Renal pelvis (tissue), 12 donors: Measurements from ENCODE around the gene TANC2. TPM values are rescaled to one million over a fixed set of nuclear protein-coding genes. Genes with fewer than 3 reads are reported as not detected.
A peak's percentile ranks its signal among the peaks of the same experiment; 100 is the strongest.

Source experiments
- DNase-seq: peaks from one replicate; pipeline ENCODE4 v3.0.0-alpha.2; 2013
- long read RNA-seq, 16 experiments: transcript quantifications; one replicate each; lab custom pipeline, GENCODE V29; 2026
- polyA plus RNA-seq, 3 donors: library from polyadenylated mRNA; unstranded; fragments of 120-200 nt; gene quantifications; one replicate each; pipeline ENCODE4 v1.2.1, GENCODE V29; 2013; ENCODE audit not compliant: insufficient read length in 3 of 3

Gene TANC2
- 10 to 100 TPM; 26.6 to 35.8 (median 33.5) TPM for polyA plus RNA-seq
- long read RNA-seq, donor 1 = 0 reads
- long read RNA-seq, donor 2, full-length matches to known transcripts = 1 of 1 reads
- long read RNA-seq, donor 2, partial matches to known transcripts = 0 of 1 reads
- long read RNA-seq, donor 2, other reads (novel, unspliced or antisense) = 0 of 1 reads
- long read RNA-seq, donor 3, partial matches to known transcripts = 0 of 1 reads
- long read RNA-seq, donor 3, other reads (novel, unspliced or antisense) = 0 of 1 reads
- long read RNA-seq, donor 4 = 0 reads
- long read RNA-seq, donor 5, full-length matches to known transcripts = 1 of 1 reads
- long read RNA-seq, donor 5, partial matches to known transcripts = 0 of 1 reads
- long read RNA-seq, donor 5, other reads (novel, unspliced or antisense) = 0 of 1 reads
- long read RNA-seq, donor 6, partial matches to known transcripts = 0 of 1 reads
- long read RNA-seq, donor 6, other reads (novel, unspliced or antisense) = 0 of 1 reads
- long read RNA-seq, donor 7, full-length matches to known transcripts = 2 of 2 reads
- long read RNA-seq, donor 7, partial matches to known transcripts = 0 of 2 reads
- long read RNA-seq, donor 7, other reads (novel, unspliced or antisense) = 0 of 2 reads
- long read RNA-seq, donor 8, full-length matches to known transcripts = 1 of 1 reads
- long read RNA-seq, donor 8, partial matches to known transcripts = 0 of 1 reads
- long read RNA-seq, donor 8, other reads (novel, unspliced or antisense) = 0 of 1 reads
- long read RNA-seq, donor 9 = 0 reads
- long read RNA-seq, donor 10, partial matches to known transcripts = 7 of 7 reads
- long read RNA-seq, donor 10, other reads (novel, unspliced or antisense) = 0 of 7 reads
- long read RNA-seq, donor 11, full-length matches to known transcripts = 1 of 1 reads
- long read RNA-seq, donor 11, partial matches to known transcripts = 0 of 1 reads
- long read RNA-seq, donor 11, other reads (novel, unspliced or antisense) = 0 of 1 reads
- long read RNA-seq, donor 12, partial matches to known transcripts = 11 of 11 reads
- long read RNA-seq, donor 12, other reads (novel, unspliced or antisense) = 0 of 11 reads
- long read RNA-seq, donor 13 = 0 reads
- long read RNA-seq, donor 14 = 0 reads
- long read RNA-seq, donor 15 = 0 reads
- long read RNA-seq, donor 16 = 0 reads

- DNase-seq = peak; percentile 90
Observed at GRCh38 chr17:62965686-62966425, at the start of gene TANC2. TSS of gene TANC2 (plus strand) at chr17:62966235. CDS start at chr17:63009560, 43,325 bp downstream.

- no peak for DNase-seq
Observed at GRCh38 chr17:62916684-62917571, 49.1 kb upstream of the TANC2 start.

DNA sequence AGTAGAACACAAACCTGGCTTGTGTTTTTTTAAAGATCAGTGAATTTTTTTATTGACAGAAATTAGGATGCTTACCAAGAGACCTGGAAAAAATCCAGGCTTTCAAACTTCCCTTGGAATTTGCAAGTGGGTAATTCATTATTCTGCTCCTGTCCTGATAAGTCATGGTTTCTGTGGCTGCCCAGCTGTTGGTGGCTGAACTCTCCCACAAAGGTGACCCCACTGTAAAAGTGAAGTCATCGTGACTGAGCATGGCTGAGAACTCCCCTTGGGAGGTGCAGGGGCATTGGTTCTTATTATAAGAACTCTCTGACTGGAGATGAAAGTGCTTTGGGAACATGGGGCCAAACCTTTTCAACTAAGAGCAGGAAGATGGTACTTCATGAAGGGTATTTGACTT is 46.6 kb upstream of the TANC2 start:
- no peak for DNase-seq

DNA sequence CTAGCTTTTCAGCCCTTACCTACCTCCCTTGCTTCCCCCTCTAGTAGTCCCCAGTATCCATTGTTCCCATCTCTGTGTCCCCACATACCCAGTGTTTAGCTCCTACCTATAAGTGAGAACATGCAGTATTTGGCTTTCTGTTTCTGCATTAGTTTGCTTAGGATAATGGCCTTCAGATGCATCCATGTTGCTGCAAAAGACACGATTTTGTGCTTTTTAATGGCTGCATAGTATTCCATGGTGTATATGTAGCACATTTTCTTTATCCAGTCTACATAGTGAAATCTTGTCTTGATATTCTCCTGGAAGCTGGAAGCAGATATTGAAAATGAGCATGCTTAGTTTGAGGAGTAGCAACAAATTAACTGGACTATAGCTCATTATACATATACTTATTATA is 45.7 kb upstream of the TANC2 start:
- no peak for DNase-seq

DNA sequence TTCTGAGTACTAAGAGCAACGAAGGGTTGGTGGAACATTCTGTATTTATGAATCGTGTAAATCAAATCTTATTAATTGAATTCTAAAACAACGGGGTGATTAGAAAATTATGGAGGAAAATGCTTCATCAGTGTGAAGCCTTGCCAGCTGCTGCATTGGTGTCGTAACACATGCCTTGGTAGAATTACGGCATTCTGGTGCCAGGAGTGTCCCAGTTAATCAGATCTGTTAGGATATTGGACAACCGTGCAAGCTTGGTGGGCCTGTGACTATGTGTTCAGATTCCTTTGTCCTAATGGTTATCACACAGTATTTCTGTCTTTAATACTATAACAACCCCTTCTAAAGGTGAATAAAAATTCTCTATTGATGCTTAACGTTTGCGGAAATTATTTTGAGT is 44.2 kb upstream of the TANC2 start:
- DNase-seq = no peak

- DNase-seq = no peak
Observed at GRCh38 chr17:62923258-62924150, 42.5 kb upstream of the TANC2 start.

GRCh38 chr17:62925267-62925836 is 40.7 kb upstream of the TANC2 start:
- DNase-seq = no peak

- no peak for DNase-seq
Observed at GRCh38 chr17:62927083-62927482, 39.0 kb upstream of the TANC2 start.

DNA sequence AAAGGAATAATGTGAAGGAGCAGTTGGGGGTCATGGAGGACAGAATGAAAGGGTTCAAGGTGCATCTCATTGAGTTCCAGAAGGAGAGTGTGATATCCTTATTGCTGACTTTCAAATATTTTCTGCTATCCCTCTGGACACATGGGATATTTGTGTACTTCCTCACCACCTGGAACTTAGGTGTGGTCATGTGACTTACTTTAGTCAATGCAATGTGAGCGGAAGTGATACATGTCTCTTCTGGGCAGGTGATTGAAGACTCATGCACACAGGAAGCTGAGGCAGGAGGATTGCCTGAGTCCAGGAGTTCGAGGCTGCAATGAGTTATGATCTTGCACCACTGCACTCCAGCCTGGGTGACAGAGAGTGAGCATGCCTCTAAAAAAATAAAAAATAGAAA is 36.7 kb upstream of the TANC2 start:
- DNase-seq = no peak

DNA sequence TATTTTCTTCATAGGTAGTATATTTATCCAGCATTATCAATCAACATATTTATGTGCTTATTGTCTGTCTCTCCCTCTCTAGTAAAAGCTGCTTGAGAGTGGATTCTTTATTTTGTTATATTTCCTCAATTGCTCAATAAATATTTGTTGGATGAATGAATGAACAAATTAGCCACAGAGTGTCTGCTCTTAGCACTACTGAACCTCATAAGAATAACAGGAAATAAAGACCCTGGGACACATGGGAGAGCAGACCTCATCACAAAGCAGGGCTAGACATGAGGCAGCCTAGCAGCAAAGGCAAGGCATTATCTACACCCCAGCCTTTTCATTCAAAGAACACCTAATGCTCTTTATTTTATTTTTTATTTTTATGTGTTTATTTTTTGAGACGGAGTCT is 34.9 kb upstream of the TANC2 start:
- DNase-seq = no peak

DNA sequence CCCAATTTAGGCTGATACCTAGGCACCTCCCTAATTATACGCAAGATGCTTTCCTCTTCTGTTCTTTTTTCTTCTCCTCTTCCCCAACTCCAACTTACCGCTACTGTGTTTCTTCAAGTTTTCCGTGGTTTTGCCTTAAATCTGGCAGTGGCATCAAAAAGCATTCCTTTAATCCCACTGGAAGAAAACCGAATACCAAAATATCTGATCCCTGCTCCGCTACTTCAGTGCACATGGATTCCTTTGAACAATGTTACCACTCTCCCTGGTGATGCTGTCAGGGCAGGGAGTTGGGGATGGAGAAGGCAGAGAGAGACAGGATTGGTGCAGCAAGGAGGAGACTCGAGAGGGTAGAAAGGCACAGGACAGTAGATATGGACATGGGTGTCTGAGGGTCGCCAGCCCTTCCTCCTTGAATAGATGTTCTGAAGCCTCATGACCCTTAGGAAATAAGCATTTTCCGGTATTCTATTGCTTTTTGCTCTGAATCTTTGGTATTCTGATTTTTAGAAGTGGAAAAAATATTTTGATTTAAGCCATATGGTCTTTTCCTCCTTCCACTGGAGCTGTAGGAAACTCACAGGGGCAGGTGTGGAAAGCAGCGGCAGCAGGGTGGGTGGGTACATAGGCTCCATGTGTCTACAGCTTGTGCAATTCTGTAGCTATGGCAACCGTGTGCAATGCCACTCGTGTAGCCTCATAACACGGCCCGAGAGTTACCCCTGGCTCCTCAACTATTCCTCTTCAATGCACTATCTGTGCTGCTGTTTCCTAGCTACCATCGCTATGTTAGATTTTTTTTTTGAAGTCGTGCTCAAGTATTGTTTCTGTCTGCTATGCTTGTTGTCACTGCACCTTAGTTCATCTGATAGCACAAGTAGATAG is 32.3 kb upstream of the TANC2 start:
- peak; percentile 23 for DNase-seq

DNA sequence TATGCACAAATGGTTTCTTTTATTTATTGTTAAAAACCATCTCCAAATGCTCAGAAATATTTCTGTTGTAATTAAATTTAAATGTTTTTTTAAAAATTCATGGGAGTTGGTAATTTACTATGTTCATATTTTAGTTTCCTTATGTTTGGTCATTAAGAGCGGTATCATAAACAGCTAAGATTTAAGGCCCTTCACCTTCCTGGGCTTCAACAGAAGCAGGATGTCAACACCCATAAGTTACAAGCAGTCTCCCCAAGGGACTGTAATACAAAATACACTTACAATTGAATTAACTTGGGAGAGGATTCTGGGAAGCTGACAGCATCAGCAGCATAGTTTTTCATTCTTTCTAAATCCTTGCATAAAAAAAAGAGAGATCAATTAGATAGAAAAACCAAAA is 30.9 kb upstream of the TANC2 start:
- peak; percentile 65 for DNase-seq

GRCh38 chr17:62935523-62935922 is 30.5 kb upstream of the TANC2 start:
- DNase-seq = no peak

- DNase-seq = no peak
Observed at GRCh38 chr17:62937606-62938005, 28.4 kb upstream of the TANC2 start.

- no peak for DNase-seq
Observed at GRCh38 chr17:62941358-62941991, 24.6 kb upstream of the TANC2 start.

- DNase-seq = no peak
Observed at GRCh38 chr17:62948370-62948769, 17.7 kb upstream of the TANC2 start.

DNA sequence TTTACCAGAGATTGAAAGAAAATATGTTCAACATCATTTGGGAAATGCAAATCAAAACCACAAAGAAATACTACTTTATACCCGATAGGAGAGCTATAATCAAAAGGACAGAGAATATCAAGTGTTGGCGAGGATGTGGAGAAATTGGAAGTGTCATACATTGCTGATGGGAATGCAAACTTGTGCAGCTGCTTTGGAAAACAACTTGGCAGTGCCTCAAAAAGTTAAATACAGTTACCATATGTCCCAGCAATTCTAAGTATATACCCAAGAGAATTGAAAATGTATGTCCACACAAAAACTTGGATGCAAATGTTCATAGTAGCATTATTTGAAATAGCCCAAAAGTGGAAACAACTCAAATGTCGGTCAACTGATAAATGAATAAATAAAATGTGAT is 17.0 kb upstream of the TANC2 start:
- no peak for DNase-seq

DNA sequence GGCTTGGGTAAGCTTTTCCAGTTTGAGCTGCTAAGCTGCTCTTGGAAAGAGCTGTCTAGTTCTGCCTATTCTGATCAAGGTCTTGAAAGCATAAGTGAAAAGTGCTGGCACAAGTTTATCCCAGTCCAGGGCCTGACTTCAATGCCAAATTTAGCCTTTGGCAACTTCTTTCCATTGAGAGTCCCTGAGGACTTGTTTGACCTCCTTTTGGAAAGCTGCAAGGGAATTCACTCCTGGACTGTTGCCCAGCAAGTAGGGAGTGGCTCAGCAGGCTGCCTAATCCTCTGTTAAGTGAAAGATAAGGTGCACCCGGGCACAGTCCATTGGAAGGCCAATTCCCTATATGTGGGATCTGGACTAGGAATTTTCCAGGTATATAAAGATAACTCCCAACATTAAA is 16.0 kb upstream of the TANC2 start:
- no peak for DNase-seq
